Trophoblast cell (in vitro differentiated cells and primary cell): ENCODE results near the gene ERGIC1.
A peak's percentile ranks its signal among the peaks of the same experiment; 100 is the strongest.

ENCODE experiments used
- DNase-seq, 2 donors: peaks; one replicate each; pipeline ENCODE4 v3.0.0-alpha.2; 2016
- H2AFZ ChIP-seq: 2 replicates; pipeline ENCODE4 v1.6.1; 2013; ENCODE audit warnings: low read length, moderate library complexity, mild to moderate bottlenecking; ENCODE audit not compliant: insufficient read depth, poor library complexity
- H2AK5ac ChIP-seq: 2 replicates; pipeline ENCODE4 v1.6.1; 2013; ENCODE audit warnings: mild to moderate bottlenecking, low read length
- H2BK120ac ChIP-seq: 2 replicates; pipeline ENCODE4 v1.6.1; 2013; ENCODE audit warnings: low read length, mild to moderate bottlenecking, moderate library complexity; ENCODE audit not compliant: insufficient read depth, poor library complexity
- H2BK12ac ChIP-seq: 2 replicates; pipeline ENCODE4 v1.6.1; 2013; ENCODE audit warnings: mild to moderate bottlenecking, low read length, moderate library complexity
- H2BK5ac ChIP-seq: 2 replicates; pipeline ENCODE4 v1.6.1; 2013; ENCODE audit warnings: low read length, low read depth, moderate library complexity, mild to moderate bottlenecking; ENCODE audit not compliant: poor library complexity
- H3K14ac ChIP-seq: 2 replicates; pipeline ENCODE4 v1.6.1; 2013; ENCODE audit warnings: mild to moderate bottlenecking, low read length
- H3K18ac ChIP-seq: 2 replicates; pipeline ENCODE4 v1.6.1; 2013; ENCODE audit warnings: mild to moderate bottlenecking, low read length
- H3K23ac ChIP-seq: 2 replicates; pipeline ENCODE4 v1.6.1; 2013; ENCODE audit warnings: low read length
- H3K27ac ChIP-seq: 2 replicates; pipeline ENCODE4 v1.5.1; 2013; ENCODE audit warnings: low read depth, mild to moderate bottlenecking, inconsistent platforms, low read length, moderate library complexity
- H3K27me3 ChIP-seq: 2 replicates; pipeline ENCODE4 v1.6.1; 2013; ENCODE audit warnings: inconsistent platforms, mild to moderate bottlenecking, low read length, moderate library complexity; ENCODE audit not compliant: insufficient read depth
- H3K36me3 ChIP-seq, 2 experiments: 1 replicate in 1 of 2; 2 replicates in 1 of 2; pipeline ENCODE4 v1.6.1; 2013; ENCODE audit warnings: low read length in 2 of 2, mild to moderate bottlenecking in 2 of 2, moderate library complexity in 1 of 2; ENCODE audit not compliant: insufficient read depth in 2 of 2, control insufficient read depth in 1 of 2
- H3K4ac ChIP-seq: 2 replicates; pipeline ENCODE4 v1.6.1; 2013; ENCODE audit warnings: low read depth, mild to moderate bottlenecking, low read length, moderate library complexity
- H3K4me1 ChIP-seq, 2 experiments: 1 replicate in 1 of 2; 2 replicates in 1 of 2; pipeline ENCODE4 v1.6.1; 2013; ENCODE audit warnings: low read length in 2 of 2, mild to moderate bottlenecking in 2 of 2, moderate library complexity in 1 of 2; ENCODE audit not compliant: insufficient read depth in 2 of 2, control insufficient read depth in 1 of 2
- H3K4me2 ChIP-seq: 2 replicates; pipeline ENCODE4 v1.6.1; 2013; ENCODE audit warnings: inconsistent platforms, mild to moderate bottlenecking, low read length, moderate library complexity
- H3K4me3 ChIP-seq: 2 replicates; pipeline ENCODE4 v1.5.1; 2013; ENCODE audit warnings: mild to moderate bottlenecking, low read depth, low read length, inconsistent platforms
- H3K79me1 ChIP-seq: one replicate; pipeline ENCODE4 v1.6.1; 2013; ENCODE audit warnings: low read length
- H3K79me2 ChIP-seq: 2 replicates; pipeline ENCODE4 v1.6.1; 2013; ENCODE audit warnings: low read length, mild to moderate bottlenecking; ENCODE audit not compliant: control insufficient read depth, insufficient read depth, poor library complexity
- H3K9ac ChIP-seq: 2 replicates; pipeline ENCODE4 v1.6.1; 2013; ENCODE audit warnings: mild to moderate bottlenecking, low read length
- H3K9me3 ChIP-seq: 2 replicates; pipeline ENCODE4 v1.6.1; 2013; ENCODE audit warnings: low read depth, mild to moderate bottlenecking, control low read depth, inconsistent platforms, low read length; ENCODE audit not compliant: insufficient read depth
- H4K12ac ChIP-seq: 2 replicates; pipeline ENCODE4 v1.6.1; 2013; ENCODE audit warnings: low read depth, mild to moderate bottlenecking, low read length, moderate library complexity
- H4K8ac ChIP-seq: 2 replicates; pipeline ENCODE4 v1.6.1; 2013; ENCODE audit warnings: low read depth, mild to moderate bottlenecking, low read length, moderate library complexity
- H4K91ac ChIP-seq: one replicate; pipeline ENCODE4 v1.6.1; 2013; ENCODE audit warnings: low read depth, mild to moderate bottlenecking, low read length, moderate library complexity
- WGBS: extraction: QIAGEN DNeasy Blood & Tissue Kit; methylation state at CpG from one replicate; pipeline ENCODE4 v1.1.7; 2013; ENCODE audit warnings: missing lambda C conversion rate; ENCODE audit not compliant: insufficient read length, insufficient coverage; ENCODE audit errors: extremely low coverage; 5-methylcytosine and 5-hydroxymethylcytosine counted together

ERGIC1 gene

DNA sequence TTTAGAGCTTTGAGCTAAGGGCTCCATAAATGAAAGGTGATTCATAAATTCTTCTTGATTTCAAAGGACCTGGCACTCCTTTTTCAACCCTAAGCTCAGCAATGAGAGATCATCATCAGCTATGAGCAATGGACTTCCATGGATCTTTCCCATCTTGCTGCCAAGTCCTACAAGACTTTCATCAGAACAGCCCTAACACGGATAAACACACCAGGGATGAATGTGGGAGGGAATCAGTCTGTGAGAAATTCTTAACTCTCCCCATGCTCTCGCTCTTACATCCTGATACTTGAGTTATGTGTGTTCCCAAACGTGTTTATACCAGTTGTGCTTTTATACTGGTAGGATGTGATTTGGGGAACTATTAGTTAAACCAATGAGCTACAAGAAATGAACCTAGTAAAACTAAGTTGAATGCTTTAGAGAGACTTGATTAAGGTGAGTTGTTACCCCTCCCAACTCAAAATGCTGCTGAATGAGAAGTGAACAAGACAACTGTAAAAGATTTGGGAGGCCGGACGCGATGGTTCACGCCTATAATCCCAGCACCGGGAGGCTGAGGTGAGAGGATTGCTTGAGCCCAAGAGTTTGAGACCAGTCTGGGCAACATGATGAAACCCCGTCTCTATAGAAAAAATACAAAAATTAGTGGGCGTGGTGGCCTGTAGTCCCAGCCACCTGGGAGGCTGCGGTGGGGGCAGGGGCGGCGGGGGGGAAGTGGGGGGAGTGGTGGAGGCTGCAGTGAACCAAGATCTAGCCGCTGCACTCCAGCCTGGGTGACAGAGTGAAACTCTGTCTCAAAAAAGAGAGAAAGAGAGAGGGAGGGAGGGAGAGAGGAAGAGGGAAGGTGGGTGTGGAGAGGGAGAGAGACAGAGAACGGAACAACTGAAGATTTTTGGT, 120.0 kb downstream of the ERGIC1 start:
- H3K4me3 ChIP-seq: no peak overlapping the region
- H2AFZ ChIP-seq: no peak overlapping the region
- H4K8ac ChIP-seq: no peak overlapping the region
- peak; percentile 67 to 87 for DNase-seq
- no peaks in the 10 kb centered on the region for H3K79me2 ChIP-seq
- H3K9me3 ChIP-seq: no peaks in the 10 kb centered on the region
- H3K14ac ChIP-seq: no peak overlapping the region
- H3K36me3 ChIP-seq: peaks cover 3 to 5% of the 10 kb centered on the region in 2 experiments
- no peak overlapping the region for H2AK5ac ChIP-seq
- H4K12ac ChIP-seq: no peak overlapping the region
- H3K9ac ChIP-seq: no peak overlapping the region
- no peak overlapping the region for H3K27ac ChIP-seq
- no peak overlapping the region for H2BK120ac ChIP-seq
- no peak overlapping the region for H3K4me2 ChIP-seq
- H3K79me1 ChIP-seq: peaks cover 6% of the 10 kb centered on the region
- peak overlapping the region; percentile 58 for H2BK12ac ChIP-seq
- no peak overlapping the region for H3K4ac ChIP-seq
- no peak overlapping the region for H2BK5ac ChIP-seq
- no peak overlapping the region for H3K18ac ChIP-seq
- peaks cover 5 to 6% of the 10 kb centered on the region in 2 experiments for H3K4me1 ChIP-seq
- H3K27me3 ChIP-seq: no peaks in the 10 kb centered on the region
- no peak overlapping the region for H4K91ac ChIP-seq
- no peak overlapping the region for H3K23ac ChIP-seq
- 100% methylated on average over 1 of the region's 15 CpGs for WGBS

- no CpG with 5 or more reads among the region's 8 CpGs for WGBS
- no peak overlapping the region for H3K27ac ChIP-seq
These were observed 120.7 kb downstream of the ERGIC1 start for GRCh38 chr5:172954751-172955159.

GRCh38 chr5:172956228-172956627, 122.2 kb downstream of the ERGIC1 start:
- no peak overlapping the region for H3K23ac ChIP-seq
- peaks cover 2 to 3% of the 10 kb centered on the region in 2 experiments for H3K36me3 ChIP-seq
- no peak for DNase-seq
- peaks cover 10% of the 10 kb centered on the region for H3K79me1 ChIP-seq
- no peak overlapping the region for H3K4me3 ChIP-seq
- H2BK12ac ChIP-seq: no peak overlapping the region
- no peak overlapping the region for H4K12ac ChIP-seq
- H4K8ac ChIP-seq: no peak overlapping the region
- H4K91ac ChIP-seq: no peak overlapping the region
- peaks cover 3% of the 10 kb centered on the region for H3K79me2 ChIP-seq
- peak overlapping the region; percentile 31 for H2BK120ac ChIP-seq
- peaks cover 9% of the 10 kb centered on the region in 2 experiments for H3K4me1 ChIP-seq
- H3K27ac ChIP-seq: no peak overlapping the region
- no peak overlapping the region for H2BK5ac ChIP-seq
- no peak overlapping the region for H3K14ac ChIP-seq
- H3K9me3 ChIP-seq: no peaks in the 10 kb centered on the region
- no peak overlapping the region for H3K9ac ChIP-seq
- no peak overlapping the region for H2AK5ac ChIP-seq
- no peak overlapping the region for H2AFZ ChIP-seq
- H3K18ac ChIP-seq: no peak overlapping the region
- no peak overlapping the region for H3K4me2 ChIP-seq
- H3K4ac ChIP-seq: no peak overlapping the region
- WGBS: no CpG with 5 or more reads among the region's 3 CpGs
- H3K27me3 ChIP-seq: no peaks in the 10 kb centered on the region

More at GRCh38 chr5:172954751-172955159, 120.7 kb downstream of the ERGIC1 start:
- H3K4me3 ChIP-seq: no peak overlapping the region
- H2BK5ac ChIP-seq: peak overlapping the region; percentile 35
- no peak overlapping the region for H2AFZ ChIP-seq
- DNase-seq: peak in 1 of 2 donors; percentile 12
- peak overlapping the region; percentile 70 for H4K91ac ChIP-seq
- H3K18ac ChIP-seq: no peak overlapping the region
- H4K12ac ChIP-seq: no peak overlapping the region
- H3K36me3 ChIP-seq: peaks cover 3 to 5% of the 10 kb centered on the region in 2 experiments
- peak overlapping the region; percentile 82 for H2BK120ac ChIP-seq
- no peak overlapping the region for H3K4me2 ChIP-seq
- H2AK5ac ChIP-seq: no peak overlapping the region
- peaks cover 10% of the 10 kb centered on the region for H3K79me1 ChIP-seq
- H2BK12ac ChIP-seq: peak overlapping the region; percentile 93
- peaks cover 3% of the 10 kb centered on the region for H3K79me2 ChIP-seq
- no peak overlapping the region for H3K4ac ChIP-seq
- no peaks in the 10 kb centered on the region for H3K9me3 ChIP-seq
- no peak overlapping the region for H3K23ac ChIP-seq
- H3K4me1 ChIP-seq: peaks cover 7% of the 10 kb centered on the region in 2 experiments
- no peaks in the 10 kb centered on the region for H3K27me3 ChIP-seq
- peak overlapping the region; percentile 40 for H3K14ac ChIP-seq
- H4K8ac ChIP-seq: peak overlapping the region; percentile 68
- H3K9ac ChIP-seq: no peak overlapping the region

DNA sequence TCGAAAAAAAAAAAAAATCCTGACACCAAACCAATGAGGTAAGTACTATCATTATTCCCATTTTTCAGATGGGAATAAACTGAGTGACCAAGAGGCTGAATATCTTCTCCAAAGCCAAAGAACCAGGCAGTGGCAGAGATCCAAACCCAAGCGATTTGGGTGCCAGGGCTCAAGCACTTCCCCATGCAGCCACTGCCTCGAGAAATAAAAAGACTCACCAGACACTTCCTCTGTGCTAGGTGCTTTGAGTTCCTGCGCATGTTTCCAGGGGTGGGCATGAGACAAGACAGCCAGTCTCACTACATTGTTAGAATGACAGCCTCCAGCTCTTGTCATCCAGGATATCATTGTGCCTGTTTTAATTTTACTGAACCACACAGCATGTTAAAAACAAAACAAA, 122.9 kb downstream of the ERGIC1 start:
- peak overlapping the region; percentile 13 for H2BK12ac ChIP-seq
- H3K27ac ChIP-seq: peak overlapping the region; percentile 9
- no peak overlapping the region for H3K14ac ChIP-seq
- no peak overlapping the region for H2AFZ ChIP-seq
- H4K91ac ChIP-seq: no peak overlapping the region
- no CpG with 5 or more reads among the region's 4 CpGs for WGBS
- H3K9ac ChIP-seq: no peak overlapping the region
- H3K23ac ChIP-seq: no peak overlapping the region
- H3K4ac ChIP-seq: no peak overlapping the region
- H3K9me3 ChIP-seq: no peaks in the 10 kb centered on the region
- H4K8ac ChIP-seq: no peak overlapping the region
- peaks cover 3% of the 10 kb centered on the region for H3K79me2 ChIP-seq
- no peaks in the 10 kb centered on the region for H3K36me3 ChIP-seq
- H3K4me3 ChIP-seq: no peak overlapping the region
- H3K79me1 ChIP-seq: peaks cover 10% of the 10 kb centered on the region
- no peak overlapping the region for H2AK5ac ChIP-seq
- H3K4me1 ChIP-seq: peaks cover 3 to 4% of the 10 kb centered on the region in 2 experiments
- no peak overlapping the region for H2BK120ac ChIP-seq
- DNase-seq: peak in 1 of 2 donors; percentile 13
- H3K4me2 ChIP-seq: no peak overlapping the region
- H3K18ac ChIP-seq: no peak overlapping the region
- H4K12ac ChIP-seq: no peak overlapping the region
- H3K27me3 ChIP-seq: no peaks in the 10 kb centered on the region
- no peak overlapping the region for H2BK5ac ChIP-seq
